B cell (primary cell): ENCODE measurements around the gene HNRNPLL.

Source experiments
- CTCF ChIP-seq: fragments of 200-600 bp; IDR thresholded peaks from one replicate; pipeline ENCODE4 v1.8.0; 2022; ENCODE audit warnings: antibody characterized with exemption, mild to moderate bottlenecking
- EZH2 ChIP-seq: IDR thresholded peaks from 2 replicates; pipeline ENCODE4 v1.6.1; 2012; ENCODE audit warnings: borderline replicate concordance, low read depth, mild to moderate bottlenecking, moderate library complexity, low read length; ENCODE audit not compliant: insufficient read depth, poor library complexity, severe bottlenecking

- TF ChIP-seq CTCF (no peak), EZH2 (no peak)
Measured at GRCh38 chr2:38560092-38560491, 42.6 kb downstream of the HNRNPLL start.
